Inflammatory macrophage treated with lipopolysaccharide for 1 hour (primary cell): Measurements from ENCODE around the gene PDE4D.
"Not testable (repeated sequence)": the region's sequence is repeated elsewhere in the genome, so short reads cannot be mapped to it uniquely, and the experiment has no call there.

Source experiments
- DNase-seq, 2 donors: peaks; one replicate each; pipeline ENCODE4 v3.0.0-alpha.2; 2020 to 2022

PDE4D gene

GRCh38 chr5:59497207-59497606 lies 396.3 kb downstream of the PDE4D start:
- no peak for DNase-seq

DNA sequence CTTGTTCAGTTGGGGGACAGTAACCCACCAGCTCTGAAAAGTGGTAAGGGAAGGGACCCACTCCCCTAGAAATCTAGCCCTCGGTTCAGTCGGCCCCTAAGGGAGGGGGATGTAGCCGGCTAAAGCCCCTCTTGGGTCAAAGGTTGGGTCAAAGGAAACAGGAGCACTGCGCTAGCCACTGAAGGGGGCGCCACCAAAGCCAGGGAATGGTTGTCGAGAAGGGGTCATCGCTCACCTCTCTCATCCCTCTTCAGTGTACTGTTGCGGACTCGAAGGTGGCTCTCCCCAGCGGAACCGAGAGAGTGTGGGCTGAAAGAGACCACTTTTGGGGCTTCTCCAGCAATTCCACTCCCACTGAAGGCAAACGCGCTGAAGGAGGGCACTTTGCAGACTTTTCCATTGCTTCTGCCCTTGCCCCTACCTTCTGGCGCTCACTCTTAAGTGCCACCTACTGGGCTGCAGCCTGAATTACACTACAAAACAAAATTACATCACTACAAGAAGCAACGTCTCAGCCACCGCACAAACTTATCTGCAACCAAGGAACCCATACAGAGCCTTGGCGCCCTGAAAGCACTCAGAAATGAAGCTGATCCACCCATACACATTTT lies 396.9 kb downstream of the PDE4D start:
- peak in 1 of 2 donors; percentile 20 for DNase-seq

DNA sequence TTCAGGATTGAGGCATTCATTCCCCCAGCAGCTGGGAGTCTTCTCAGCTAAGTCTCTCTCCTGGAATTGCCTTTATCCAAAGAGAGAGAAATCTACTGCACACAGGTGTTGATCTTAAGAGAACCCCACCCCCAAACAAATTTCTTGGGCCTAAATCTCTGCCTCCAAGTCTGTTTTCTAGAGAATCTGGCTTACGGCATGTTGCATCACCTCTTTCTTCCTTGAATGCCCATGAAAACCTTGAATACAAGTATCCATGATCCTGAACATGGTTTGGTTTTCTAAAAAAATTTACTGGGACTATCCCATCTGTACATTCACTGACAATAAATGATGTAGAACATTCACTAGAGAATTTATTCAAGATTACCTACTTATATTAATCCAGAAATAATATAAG lies 401.6 kb downstream of the PDE4D start:
- no peak for DNase-seq

GRCh38 chr5:59489551-59489950 lies 404.0 kb downstream of the PDE4D start:
- no peak for DNase-seq

DNA sequence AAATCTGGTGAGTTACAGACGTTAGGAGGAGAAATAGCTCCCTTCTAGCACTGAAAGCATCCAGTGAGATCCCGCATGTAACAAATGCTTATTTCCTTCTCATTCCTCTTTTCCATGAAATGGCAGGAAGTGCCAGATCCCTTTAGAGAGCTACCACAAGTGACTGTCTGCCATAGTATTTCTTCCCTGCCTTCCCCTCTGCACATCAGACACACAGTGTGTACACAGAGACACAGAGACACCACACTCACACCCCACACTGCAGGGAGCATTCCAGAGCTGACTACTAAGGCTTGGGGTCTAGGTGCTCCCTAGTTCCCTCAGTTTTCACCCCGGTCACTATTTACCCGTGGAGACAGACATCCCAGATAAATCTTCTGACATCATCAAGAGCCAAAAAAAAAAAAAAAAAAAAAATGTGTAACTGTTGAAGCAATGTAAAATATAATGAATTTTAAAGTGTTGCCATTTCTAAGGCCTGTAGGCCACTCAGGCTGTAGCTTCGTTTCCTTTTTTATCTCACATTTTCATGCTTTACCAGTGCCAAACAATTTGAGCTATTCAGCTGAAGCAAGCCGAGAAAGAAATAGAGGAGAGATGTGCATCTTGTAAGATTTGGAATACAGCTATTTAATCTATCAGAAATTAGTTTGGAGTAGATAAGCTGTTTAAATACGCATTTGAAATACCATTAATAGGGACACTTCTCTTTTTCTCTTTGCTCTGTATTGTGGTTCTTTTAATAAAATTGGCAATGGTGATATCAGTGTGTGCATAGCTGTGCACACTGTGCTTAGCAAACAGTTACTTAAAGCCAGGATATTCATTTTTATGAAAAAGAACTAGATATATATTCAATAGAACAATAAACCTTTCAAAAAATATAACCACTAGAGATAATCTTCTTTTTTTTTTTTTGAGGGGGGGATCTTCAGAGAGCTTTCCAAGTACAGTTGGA lies 405.5 kb downstream of the PDE4D start:
- no peak for DNase-seq

DNA sequence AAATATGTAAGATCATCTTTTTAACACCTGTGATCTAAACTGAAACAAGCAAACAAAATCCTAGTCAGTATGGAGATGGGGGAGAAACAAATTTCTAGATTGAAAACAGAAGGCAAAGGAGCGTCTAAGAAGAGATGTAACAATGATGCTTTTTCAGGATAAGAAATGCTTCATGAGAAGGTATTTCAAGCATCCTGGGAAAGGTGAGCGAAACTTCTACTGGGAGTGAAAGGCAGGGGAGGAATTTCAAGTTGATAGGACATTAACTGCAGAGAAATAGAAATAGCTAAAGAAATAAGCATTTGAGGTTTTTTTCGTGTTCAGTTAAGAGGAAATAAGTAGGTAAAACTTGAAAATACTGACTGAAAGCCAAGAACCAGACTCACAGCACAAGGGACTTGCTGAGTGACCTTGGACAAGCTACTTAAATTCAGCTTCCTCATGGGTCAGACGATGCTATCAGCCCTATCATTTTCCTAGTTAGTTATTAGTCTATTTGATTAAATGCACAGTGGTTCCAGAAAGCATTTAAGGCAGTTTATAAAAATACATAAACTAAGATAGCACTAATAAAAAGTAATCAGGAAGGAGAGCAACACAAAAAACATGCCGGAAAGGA lies 406.3 kb downstream of the PDE4D start:
- no peak for DNase-seq

GRCh38 chr5:59486508-59486907 lies 407.0 kb downstream of the PDE4D start:
- DNase-seq: no peak

DNA sequence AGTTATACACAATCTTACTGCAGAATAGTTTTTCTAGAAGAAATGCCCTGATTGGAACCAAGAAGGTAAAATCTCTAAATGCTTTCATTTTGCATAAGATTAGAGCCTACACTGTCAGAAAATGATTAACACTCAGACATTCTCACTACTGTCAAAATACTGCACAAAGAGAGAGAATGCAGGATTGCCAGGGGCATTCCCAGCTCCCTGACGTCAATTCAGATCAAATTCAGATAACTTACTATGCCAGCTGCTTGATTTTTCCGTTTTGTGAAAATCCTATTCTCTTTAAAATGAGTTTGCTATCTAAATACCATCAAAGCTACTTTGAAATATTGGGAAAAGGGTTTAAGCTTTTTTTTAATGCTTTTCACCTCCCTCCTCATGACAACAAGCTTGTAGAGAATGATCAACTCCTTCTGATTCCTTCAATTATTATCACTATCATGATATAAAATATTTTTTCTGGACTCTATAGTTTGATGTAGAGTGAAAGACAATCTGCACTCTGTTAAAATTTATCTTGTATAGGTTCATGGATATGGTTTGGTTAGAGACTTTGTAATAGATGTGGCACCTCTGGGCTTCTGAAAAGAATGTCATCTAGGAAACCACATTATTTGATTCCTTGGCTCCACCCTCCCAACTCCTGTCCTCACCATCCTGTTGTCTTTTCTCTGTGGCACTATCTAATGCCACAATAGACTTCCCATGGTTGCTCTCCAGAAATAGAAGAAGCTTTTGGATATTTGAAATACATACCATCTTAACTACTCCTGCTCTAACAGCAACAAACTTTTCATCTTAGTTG lies 407.7 kb downstream of the PDE4D start:
- DNase-seq: no peak

DNA sequence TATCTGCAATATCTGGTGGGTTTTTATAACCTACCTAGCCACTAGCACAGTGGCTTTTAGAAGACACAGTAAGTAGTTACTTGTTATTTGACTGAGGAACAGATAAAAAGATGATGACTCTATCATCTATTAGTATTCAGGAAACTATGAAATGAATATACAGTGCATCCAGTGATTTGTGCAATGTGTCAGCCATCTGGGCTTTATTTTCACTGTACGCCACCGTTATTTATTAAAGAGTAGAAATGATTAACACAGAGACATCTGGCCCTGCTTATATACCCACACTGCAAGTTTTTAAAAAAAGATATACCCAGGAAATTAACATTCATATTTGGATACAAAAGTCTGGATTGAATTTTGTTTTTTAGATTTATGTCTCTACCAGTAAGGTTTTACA lies 408.4 kb downstream of the PDE4D start:
- DNase-seq: no peak

DNA sequence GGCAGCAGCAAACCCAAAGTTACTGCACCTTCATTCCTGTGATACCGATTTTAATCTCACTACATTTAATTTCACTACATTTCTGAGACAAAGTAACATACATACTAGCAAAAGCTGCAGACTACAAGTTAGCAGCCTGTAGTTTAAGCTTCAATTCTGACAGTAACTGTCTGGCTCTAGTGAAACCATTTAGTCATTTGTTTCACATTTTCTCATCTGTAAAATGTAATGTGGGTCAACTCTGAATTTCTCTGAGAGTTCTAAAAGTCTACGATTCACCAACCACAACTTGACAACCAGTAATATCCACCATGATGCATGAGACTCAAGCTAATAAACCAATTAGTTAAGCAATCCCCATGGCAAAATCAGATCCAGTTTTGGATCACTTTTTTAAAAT lies 408.9 kb downstream of the PDE4D start:
- DNase-seq: no peak

DNA sequence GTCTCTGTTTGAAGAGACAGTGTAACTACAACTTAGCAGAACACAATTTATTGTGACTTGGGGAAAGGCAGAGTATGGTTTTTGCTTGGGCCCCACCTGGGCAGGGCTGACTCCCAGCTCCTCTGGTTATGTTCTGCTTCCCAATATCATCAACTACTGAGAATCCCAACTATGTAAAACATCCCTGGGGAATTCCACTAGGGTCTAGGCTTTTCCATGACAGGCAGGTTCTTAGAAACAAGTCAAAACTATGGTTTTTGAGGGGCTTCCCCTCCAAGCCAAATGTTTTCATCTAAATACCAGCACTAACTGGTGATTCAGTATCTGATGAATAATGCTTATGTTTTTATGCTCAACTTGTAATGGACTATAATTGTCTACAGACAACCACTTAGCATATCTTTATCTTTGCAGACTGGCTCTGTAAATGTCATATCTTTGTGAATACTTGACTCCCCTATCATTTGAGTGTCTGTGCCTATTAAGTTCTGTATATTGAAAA lies 409.5 kb downstream of the PDE4D start:
- DNase-seq: no peak

- DNase-seq: no peak
Observed at GRCh38 chr5:59479086-59479485, 414.4 kb downstream of the PDE4D start.

GRCh38 chr5:59474324-59474723 lies 419.2 kb downstream of the PDE4D start:
- DNase-seq: no peak

DNA sequence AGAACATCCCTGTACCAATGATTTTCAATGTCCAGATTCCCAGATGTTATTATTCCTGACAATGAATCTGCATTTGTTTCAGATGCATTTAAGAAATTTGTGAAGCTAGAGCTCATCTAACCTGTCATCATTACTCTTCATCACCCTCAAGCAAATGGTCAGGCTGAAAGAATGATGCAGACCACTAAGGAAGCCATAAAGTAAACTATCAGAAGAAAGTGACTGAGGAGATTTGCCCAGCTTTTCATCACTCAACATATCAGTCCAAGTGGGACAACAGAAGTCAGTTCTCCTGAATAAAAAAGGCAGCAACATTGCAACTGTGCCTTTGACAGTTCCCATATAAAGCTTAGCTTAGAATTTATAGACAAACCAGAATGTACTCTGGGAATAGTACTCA lies 419.9 kb downstream of the PDE4D start:
- no peak for DNase-seq

DNA sequence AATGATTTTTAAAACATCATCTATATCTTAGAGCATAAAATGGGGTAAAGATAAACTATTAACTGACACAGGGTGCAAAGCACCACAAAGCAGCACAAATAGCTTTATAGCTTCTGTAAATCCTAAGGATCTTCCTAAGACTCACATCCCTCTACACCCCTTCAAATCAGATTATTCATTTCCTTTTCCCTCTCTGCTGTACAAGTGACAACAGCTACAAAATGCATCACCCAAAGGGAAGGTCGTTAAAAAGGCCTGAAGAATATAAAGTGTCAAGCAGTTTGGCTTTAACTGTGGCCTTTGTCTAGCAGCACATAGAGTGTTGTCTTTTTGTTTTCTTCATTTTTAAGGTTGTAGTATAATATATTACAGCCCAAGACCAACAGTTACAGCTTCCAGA lies 422.1 kb downstream of the PDE4D start:
- no peak for DNase-seq

DNA sequence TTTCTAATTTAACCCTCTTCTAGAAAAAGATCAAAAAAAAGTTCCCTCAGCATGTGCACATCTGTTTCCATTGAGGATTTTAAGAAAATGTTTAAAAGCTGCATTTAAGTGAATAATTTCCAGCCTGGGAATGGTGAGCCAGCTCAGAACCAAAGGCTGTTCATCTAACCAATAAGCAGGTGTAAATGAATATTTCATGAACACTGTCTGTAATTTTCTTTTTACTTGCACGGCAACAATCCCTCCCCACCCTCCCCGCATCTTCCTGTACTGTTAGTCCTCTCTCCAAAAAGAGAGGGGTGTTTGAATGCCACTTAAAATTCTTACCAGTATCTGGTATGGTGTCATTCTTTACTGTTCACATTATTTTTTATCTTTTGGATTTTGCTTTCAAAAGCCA lies 425.6 kb downstream of the PDE4D start:
- DNase-seq: no peak

GRCh38 chr5:59466271-59466670 lies 427.3 kb downstream of the PDE4D start:
- no peak for DNase-seq

DNA sequence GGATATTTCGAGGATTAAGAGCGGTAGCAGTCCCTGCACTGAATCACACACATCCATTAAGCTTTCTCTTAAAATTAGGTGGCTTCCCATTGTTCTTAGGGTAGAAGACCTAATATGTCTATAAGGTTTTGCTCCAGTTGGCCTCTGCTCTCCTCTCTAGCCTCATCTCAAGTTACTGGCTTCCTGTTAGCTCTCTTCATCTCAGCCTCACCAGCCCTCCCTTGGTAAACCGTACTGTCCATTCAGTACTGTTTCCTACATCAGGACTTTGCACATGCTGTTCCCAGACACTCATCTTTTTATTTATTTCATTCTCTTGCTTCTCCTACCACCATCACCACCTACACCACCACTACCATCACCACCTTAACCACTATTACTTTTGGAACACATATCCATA lies 428.6 kb downstream of the PDE4D start:
- DNase-seq: no peak

DNA sequence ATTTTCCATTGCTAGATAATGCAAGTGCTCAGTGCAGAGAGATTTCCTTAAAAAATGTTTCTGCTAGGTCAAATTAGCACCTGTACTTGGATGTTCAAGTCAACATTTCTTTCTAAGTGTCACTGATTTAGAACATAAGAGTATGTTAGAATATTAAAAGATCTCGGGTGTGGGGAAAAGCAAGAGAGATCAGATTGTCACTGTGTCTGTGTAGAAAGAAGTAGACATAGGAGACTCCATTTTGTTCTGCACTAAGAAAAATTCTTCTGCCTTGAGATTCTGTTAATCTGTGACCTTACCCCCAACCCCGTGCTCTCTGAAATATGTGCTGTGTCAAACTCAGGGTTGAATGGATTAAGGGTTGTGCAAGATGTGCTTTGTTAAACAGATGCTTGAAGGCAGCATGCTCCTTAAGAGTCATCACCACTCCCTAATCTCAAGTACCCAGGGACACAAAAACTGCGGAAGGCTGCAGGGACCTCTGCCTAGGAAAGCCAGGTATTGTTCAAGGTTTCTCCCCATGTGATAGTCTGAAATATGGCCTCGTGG lies 429.8 kb downstream of the PDE4D start:
- not testable (repeated sequence) for DNase-seq

GRCh38 chr5:59462956-59463355 lies 430.6 kb downstream of the PDE4D start:
- no peak for DNase-seq

DNA sequence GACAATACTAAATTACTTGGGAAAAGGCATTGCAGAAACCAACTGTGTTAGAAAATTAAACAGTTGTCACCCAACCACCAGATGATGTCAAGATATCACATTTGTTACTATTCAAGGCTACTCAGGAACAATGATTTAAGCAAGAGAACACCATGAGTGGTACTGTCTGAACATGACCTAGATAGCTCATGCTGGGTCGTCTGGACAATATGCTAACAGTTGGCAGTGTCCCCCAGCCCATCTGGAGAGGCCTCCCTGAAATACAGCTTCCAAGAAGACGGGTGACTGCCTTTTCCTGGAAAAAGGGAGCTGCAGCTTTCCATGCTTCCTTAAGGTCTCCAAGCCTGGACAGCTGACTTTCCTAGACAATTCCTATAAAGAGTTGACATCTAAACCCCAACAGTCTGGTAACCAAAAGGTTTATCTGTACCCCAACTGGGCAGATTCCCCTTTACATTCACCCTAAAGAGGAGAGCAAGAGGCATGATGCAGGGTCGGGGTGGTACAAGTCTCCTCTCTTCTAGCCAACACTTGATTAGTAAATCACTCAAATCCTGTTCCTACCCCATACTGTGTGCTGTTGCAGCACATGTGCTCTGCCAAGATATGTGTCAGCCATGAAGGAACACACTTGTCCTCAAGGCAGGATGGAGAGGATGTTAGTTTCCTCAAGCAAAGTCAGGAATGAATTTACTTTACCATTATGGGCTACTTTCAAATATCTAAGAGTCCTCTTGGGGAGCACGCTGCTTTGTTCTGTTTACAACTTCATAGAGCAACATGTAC lies 433.0 kb downstream of the PDE4D start:
- DNase-seq: no peak
